HL-60/S4 treated with retinoic acid at 250 ng/mL for 4 days and 3 days (cell line): ENCODE data around the gene IZUMO3.
"Not testable (repeated sequence)": the region's sequence is repeated elsewhere in the genome, so short reads cannot be mapped to it uniquely, and the experiment has no call there.

ENCODE experiments used
- in situ Hi-C: fragments of 300-500 bp; cut with MboI; formaldehyde crosslinking; loops from 2 replicates; pipeline ENCODE4 v1.7.0; 2022; ENCODE audit warnings: low sequenced_read_pairs

IZUMO3 gene, protein sequence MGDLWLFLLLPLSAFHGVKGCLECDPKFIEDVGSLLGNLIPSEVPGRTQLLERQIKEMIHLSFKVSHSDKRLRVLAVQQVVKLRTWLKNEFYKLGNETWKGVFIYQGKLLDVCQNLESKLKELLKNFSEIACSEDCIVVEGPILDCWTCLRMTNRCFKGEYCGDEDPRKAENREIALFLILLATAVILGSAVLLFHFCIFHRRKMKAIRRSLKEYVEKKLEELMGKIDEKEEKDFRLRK

GRCh38 chr9:24545847-24546522, at the start of gene IZUMO3:
IZUMO3 (minus strand) TSS chr9:24545897; CDS start chr9:24545649, 248 bp downstream.
- in situ Hi-C loops = no loop called here

- in situ Hi-C loops = no loop called here
Measured at GRCh38 chr9:24594234-24594850, 48.6 kb upstream of the IZUMO3 start.

DNA sequence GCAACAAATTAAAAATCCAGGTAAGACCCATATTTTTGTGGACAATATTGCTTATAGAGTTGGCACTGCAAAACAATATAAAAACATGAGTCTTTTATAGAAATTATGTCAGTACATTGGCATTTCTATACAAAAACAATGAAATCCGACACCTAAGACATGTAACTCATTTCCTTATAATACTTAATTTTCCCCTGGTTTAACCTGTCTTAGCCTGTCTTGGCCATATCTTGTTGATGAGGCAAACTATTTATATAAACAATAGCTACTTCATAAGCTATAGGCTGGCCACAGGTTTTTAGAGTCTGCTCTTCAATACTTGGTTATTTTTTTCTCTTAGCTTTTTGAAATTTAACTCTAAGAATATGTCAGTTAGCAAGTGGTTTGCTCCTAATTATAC, 44.7 kb upstream of the IZUMO3 start:
- in situ Hi-C loops = no loop called here

- in situ Hi-C loops = no loop called here
Measured at GRCh38 chr9:24587883-24588282, 42.2 kb upstream of the IZUMO3 start.

- in situ Hi-C loops = no loop called here
Measured at GRCh38 chr9:24582146-24583126, 36.7 kb upstream of the IZUMO3 start.

DNA sequence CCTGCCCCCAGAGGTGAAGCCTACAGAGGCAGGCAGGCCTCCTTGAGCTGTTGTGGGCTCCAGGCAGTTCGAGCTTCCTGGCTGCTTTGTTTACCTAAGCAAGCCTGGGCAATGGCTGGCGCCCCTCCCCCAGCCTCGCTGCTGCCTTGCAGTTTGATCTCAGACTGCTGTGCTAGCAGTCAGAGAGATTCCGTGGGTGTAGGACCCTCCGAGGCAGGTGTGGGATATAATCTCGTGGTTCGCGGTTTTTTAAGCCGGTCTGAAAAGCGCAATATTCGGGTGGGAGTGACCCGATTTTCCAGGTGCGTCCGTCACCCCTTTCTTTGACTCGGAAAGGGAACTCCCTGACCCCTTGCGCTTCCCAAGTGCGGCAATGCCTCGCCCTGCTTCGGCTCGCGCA, 34.3 kb upstream of the IZUMO3 start:
- in situ Hi-C loops = not testable (repeated sequence)

DNA sequence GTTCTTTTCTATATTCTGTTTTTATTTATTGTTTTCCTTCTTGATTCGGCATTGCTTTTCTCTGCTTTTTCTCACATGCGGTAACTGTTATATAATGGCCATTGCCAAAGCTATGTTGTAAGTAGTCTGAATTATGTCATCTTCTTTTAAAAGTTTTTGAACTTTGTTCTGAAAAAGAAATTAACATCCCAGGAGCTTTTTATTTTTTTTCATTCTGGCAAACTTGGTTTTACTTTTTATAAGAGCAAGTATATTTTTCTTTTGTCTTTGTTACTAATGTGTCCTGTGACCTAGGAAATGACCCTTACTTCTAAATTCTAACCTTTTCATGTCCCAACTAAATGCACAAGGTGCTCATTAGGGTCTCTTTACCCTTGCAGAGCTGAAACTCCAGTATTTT, 26.7 kb upstream of the IZUMO3 start:
- in situ Hi-C loops = no loop called here

DNA sequence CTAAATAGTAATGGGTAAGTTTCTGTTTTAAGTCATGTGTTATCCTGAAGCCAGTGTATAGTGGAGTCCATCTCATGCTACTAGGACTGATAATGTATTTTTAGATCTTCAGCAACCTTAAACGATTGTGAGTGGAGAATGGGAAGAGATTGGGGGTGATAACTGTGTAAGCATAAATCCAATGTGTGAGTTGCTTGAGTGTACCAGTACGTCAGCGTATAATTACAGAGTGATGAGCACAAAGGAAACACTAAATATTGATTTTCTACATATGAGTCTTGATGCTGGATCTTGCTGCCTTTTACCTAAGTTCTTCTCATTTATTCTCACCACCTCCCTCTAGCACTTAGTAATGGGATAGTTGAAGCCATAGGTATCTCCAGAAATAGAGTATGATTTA, 16.3 kb upstream of the IZUMO3 start:
- in situ Hi-C loops = no loop called here

DNA sequence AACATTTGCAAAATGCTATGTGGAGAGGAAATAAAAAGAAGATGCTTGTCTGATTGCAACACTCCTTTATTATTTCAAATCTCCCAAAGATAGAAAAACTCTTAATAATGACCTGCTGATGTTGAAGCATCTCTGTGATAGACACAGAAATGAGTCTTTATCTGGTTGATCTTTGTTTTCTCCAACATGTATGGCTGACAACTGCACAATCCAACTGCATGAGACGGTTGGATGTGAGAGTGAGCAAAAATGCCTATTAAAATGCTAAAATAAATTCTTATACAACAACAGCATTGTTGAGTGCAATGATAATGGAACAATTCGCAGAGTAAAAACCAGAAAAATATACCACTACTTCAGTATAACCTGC, 7.5 kb upstream of the IZUMO3 start:
- in situ Hi-C loops = no loop called here

DNA sequence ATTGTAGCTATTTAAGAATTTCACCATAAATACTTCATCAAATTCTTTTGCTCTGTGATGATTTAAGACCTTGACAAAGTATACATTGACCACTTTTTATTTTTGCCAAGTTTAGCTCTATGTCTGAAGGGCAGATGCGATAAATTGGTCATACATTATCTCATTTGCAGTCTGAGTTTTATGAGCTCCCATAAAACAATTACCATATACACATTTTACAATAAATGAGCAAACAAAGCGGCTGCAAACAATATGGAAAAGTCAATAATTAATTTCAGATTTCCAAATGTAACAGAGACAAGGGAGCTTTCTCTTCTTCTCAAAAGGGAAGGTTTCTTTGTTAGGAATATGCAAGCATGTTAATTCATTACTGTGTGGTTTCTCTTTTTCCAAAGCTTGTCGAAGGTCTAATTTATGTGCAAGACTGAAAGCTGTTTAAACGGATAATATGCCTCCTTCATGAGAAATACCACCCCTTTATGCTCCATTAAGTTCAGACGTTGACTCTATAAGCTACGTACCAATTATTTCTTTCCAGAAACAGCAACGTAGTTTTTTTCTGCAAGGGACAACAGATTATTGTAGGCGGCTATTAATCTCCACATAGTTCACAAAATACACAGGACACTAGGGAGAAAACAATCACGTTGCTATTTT, 7.0 kb upstream of the IZUMO3 start:
- in situ Hi-C loops = no loop called here

GRCh38 chr9:24545285-24545684, 412 bp downstream of the IZUMO3 start:
- in situ Hi-C loops = no loop called here

DNA sequence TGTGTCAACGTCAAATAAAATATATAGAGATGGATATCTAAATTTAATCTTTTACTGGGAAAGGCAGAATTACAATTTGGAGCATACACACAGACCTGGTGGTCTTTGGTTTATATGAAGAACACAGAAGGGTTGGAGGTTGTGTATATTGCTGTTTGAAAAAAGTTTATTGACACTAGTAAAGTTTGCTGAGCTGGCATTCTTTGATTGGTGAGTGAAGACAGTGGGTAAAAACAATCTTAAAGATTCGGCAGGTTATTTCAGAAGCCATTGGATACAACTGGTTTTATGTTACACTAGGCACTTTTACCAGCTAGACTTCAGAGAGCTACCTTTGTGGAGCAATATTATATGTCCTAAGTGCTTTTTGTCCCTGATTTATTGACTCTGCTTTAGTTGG, 27.2 kb downstream of the IZUMO3 start:
- in situ Hi-C loops = no loop called here

GRCh38 chr9:24516463-24516862, 29.2 kb downstream of the IZUMO3 start:
- in situ Hi-C loops = no loop called here

DNA sequence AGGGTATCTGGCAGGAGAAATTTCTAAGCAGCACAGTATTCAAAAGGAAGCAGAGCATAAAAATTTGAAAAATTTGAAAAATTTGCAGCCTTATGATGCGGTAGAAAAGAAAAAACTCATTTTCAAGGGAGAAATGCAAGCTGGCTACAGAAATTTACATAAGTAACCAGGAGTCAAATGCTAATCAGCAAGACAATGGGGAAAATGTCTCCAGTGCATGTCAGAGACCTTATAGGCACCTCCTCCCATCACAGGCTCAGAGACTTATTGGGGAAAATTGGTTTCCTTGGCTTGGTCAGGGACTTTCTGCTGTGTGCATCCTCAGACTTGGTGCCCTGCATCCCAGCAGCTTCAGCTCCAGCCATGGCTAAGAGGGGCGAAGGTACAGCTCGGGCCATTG, 35.8 kb downstream of the IZUMO3 start:
- in situ Hi-C loops = no loop called here

GRCh38 chr9:24504521-24504920, 41.2 kb downstream of the IZUMO3 start:
- in situ Hi-C loops = no loop called here

DNA sequence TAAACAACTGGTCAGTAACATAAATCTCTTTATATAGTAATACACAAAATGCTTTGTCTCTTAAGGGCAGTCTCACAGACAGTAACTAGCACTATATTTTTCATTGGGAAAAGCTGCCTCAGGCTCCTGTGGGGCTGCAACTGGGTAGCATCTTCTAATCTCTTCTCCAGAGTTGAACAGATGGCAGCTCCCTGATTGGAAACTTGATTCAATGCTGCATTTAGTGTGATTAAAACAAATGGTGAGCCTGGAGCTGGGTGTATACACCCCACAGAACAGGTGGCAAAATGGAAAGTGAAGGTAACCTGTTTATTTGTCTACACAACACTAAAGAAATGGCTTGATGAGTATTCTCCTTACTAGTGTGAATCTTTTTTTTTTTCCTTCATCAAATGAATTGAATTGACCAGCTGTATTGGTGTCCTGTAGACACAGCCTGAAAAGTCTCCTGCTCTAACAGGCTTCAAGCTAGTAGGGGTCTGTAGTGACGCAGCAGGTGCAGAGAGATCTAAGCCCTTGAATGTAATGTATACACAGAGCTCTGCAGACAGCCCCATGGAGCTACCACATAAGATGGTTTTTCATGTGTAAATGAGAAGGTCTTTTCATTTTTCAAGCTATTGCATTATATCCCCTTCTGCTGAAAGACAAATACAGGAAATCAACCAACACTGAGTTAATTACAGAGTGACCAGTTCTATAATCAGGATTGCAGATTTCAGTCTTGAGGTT, 43.3 kb downstream of the IZUMO3 start:
- in situ Hi-C loops = no loop called here

GRCh38 chr9:24500761-24501160, 44.9 kb downstream of the IZUMO3 start:
- in situ Hi-C loops = no loop called here

DNA sequence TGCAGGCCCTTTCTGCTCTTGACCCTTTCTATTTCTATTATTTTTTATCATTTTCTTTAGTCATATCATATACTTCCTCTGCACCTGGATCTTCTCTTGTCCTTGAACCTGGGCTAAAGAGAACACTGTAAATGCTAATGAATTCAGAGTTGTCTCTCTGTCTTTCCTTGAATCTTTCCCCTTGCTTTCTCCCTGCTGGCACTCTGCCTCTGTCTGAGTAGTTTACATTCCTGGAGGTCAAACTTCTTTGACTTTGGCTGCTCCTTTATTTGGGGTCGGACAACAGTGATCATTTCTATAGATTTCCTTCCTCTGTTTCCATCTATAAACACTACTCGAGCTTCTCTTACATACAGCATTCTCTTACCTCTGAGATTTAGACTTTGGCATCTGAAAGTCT, 47.1 kb downstream of the IZUMO3 start:
- in situ Hi-C loops = no loop called here

DNA sequence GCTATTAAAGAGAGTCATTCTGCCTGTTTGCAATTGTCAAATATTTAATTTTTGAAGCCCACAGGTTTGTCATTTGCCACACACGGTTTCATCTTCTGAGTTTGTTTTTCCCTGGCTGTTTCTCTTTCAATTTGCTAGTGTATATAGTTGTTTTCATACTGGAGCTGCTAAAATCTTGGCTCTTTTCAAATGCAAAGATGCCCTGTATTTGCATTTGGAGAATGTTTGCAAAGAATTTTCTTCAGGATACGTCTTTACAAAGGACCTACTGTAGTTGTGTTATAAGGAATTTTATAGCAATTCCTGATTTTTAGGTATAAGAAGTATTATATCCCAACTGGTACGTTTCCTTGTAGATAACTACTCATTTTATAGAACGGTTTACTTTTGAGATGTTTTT, 48.0 kb downstream of the IZUMO3 start:
- in situ Hi-C loops = no loop called here
